HG02840 (cell line): ENCODE results near the gene PTPRK.
"Not testable (repeated sequence)": the region's sequence is repeated elsewhere in the genome, so short reads cannot be mapped to it uniquely, and the experiment has no call there.

ENCODE experiments used
- ATAC-seq: cut with Tn5 transposase; IDR thresholded peaks from one replicate; pipeline ENCODE4 v1.9.1; 2021; ENCODE audit warnings: mild to moderate bottlenecking, moderate library complexity, moderate number of reproducible peaks; ENCODE audit not compliant: unreplicated experiment, low FRiP score

Gene PTPRK

DNA sequence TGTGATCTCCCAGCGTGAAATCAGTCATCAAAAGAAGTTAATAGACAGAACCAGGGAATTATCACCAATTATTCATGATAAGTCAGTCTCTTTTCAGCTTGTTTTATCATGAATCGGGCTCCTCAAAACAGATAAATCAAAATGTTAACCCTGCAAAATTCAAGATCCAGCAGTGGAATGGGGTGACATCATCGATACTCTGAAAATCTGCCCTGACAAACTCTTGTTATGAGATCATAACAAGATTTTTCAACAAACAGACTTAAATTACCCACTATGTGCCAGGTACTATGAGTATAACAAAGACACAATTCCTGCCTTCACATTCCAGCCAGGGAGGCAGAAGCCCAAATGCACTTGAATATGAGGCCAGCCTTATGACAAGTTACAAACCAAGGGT lies 64.4 kb downstream of the PTPRK start:
- ATAC-seq = no peak

DNA sequence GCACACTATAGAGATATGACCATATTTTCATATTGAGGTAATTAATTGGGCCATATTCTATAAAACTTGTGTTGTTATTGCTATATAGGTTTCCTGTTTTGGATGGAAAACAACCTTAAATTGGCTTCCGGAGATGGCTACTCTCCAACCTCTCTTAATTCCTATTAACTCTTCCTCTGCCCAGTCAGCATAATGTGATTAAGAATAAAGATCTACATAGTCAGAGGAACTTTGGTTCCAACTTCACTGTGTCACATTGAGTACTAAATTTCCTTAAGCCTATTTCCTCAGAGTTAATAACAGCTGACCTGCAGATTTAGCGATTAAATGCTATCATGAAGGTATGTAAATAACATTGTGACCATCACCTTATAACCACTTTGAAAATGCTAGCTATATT lies 67.7 kb downstream of the PTPRK start:
- ATAC-seq = no peak

DNA sequence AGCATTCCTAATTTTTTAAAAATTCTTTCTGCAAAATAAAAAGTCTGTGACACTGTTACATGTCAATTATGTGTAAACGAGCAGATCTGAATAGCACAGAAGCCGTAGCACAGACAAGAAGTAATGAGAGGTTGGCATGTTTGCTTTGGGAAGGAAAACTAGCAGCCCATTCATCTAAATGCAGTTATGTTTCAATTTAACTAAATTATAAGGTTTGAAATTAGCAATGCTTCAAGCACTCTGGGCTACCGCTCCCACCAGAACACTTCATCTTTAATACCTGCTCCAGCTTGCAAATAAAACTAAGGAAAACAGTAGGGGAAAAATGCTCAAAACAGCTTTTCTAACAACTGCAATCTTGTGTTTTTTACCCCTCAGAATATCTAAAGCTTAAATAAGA lies 73.9 kb downstream of the PTPRK start:
- ATAC-seq = no peak

DNA sequence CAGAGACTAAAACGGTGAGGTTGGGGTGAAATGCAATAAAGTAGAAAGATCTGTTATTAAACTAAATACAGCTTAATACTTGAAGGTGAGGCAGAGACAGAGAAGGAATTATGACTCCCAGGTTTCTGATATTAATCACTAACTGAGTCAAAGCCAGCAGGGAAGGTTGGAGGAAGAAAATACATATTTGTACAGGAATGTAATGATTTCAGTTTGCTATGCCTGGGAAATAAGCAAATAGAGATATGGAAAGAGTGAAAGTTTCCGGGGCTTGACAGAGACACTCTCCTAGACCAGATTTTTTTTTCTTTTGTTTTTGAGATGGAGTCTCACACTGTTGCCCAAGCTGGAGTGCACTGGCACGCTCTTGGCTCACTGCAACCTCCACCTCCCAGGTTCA lies 76.8 kb downstream of the PTPRK start:
- ATAC-seq = no peak

DNA sequence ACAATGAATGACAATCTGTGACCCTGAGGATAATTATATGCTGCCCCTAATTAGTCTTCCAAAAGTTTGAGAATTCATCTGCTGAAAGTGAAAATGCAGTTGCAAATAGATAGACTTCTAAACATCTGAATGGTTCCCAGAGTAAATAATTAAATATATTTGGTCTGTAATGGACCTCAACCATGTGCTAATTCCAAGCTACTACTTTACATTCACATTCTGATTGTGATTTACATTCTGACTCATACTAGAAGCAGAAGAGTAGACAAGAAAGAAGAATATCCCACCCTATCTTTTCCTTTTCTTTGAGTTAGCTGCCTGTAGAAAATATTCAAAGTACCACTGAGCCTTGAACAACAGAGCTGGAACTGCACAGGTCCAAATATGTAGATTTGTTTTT lies 80.8 kb downstream of the PTPRK start:
- ATAC-seq = no peak

DNA sequence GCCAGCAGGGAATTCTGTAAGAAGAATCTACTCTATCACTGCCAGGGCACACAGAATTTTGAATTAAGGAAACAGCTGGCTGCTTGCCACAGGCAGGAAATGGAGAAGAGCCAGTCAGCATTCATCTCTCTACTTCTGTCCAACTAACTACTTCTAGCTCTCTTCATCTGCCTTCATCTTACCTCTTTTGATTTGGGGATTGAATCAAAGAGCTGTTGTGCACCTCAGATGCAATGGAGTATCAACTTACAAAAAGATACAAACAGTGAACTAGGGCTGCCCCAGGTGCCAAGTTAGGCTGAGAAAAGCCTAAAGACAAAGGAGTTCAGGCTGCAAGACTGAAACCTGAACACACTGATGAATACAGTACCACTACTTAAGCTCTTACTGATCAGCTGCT lies 82.0 kb downstream of the PTPRK start:
- ATAC-seq = no peak

DNA sequence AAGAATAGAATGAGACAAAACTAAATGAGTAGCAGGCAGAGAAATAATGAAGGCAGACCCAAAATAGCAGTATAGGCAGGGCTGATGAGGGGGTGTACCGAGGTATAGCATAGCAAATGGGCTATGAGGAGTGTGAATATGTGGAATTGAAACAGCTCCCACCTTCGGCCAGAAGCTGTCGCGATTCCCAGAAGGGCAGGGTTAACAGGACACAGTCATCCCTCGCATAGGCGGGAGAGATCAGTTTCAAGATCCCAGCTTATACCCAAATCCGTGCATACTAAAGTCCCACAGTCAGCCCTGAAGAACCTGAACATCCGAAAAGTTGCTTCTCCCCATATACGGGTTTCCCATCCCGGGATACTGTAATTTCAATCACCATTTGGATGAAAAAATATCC lies 82.7 kb downstream of the PTPRK start:
- ATAC-seq = no peak

DNA sequence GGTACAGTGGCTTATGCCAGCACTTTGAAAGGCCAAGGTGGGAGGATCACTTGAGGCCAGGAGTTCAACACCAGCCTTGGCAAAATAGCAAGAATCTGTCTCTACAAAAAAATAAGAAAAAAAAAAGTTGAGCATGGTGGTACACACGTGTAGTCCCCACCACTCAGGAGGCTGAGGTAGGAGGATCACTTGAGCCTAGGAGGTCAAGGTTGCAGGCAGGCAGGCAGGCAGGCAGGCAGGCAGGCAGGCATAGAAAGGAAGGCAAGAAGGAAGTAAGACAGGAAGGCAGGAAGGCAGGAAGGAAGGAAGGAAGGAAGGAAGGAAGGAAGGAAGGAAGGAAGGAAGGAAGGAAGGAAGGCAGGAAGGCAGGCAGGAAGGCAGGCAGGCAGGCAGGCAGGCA lies 85.6 kb downstream of the PTPRK start:
- not testable (repeated sequence) for ATAC-seq

DNA sequence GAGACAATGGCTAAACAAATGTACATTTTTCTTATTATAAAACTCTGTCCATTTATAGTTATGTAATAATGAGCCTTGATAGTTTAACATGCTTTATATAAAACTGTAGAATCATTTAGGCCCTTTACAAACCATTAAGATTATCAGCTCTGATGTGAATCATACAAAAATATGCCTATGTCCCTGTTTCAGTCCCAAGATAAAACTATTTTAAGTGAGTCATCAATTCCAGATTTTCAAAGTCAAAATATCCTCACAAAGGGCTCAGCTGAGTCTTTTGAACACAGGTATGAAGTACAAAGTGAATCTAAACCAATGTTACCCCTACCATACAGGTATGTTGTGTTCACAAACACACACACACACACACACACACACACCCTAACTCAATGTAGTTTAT lies 88.0 kb downstream of the PTPRK start:
- ATAC-seq = no peak

DNA sequence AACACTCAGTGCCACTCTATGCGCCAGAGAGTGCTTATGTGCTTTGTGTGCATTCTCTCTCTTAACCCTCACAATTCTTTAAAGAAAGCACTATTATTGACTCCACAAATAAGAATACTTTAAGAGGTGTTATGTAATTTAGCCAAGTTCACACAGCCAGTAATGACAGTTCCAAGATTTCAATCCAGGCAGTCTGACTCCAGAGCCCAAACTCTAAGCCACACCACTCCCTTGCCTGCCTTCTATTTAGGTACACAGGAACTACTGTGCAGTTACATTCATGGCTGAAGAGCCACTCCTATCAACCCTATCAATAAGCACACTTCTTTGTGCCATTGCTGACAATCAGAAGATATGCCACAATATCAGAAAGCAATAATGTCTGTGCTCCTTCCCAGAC lies 93.3 kb downstream of the PTPRK start:
- no peak for ATAC-seq

DNA sequence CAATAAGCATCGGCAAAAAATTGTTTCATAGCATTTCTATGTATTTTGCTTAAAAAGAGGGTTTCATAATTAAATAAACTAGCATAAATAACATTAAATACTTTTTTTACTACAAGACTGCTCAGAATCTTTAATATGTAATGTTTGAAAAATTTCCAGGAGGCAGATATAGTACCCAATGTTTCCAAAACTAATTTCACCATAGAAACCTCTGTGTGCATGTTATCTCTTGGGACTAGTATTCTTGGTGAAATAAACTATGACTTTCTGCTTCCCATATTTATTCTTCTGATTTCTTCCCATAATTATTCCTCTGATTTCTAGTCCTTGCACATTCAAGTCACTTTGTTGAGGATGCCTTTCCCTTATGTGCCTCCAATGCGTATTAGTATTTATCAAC lies 94.5 kb downstream of the PTPRK start:
- no peak for ATAC-seq

DNA sequence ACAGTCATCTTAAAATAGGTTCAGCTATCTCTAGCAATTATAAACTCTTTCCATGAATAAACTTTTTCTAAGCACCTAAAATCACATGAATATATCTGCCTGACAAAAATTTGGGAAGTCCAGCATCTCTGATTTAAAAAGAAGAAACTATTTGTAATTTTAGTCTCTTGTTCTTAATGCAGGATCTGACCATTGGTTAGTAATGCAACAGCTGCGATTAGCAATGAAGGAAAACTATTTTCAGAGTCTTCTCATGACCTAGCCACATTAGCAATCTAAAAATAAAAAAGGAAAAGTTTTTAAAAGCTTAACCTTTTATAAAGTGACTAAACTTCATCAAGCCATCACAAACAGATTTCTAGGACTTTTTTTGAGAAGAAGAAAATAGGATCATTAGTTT lies 97.5 kb downstream of the PTPRK start:
- no peak for ATAC-seq

DNA sequence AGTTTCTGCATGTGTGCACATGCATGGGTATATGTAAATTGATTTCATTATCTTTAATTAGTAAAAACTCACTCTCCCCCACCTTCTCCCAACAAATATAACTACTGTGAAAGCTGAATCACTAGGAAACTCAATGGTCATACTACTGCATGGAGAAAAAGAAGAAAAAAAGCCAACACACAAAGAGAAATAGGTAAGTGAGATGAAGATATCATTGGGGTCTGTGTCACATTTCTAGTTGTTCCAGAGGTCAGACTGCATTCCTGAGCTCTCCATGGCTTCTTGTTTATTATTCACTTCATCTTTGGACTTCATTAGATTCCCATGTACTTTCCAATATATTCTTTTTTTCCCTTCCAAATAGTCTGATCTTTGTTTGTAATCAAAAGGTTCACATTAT lies 98.2 kb downstream of the PTPRK start:
- no peak for ATAC-seq

DNA sequence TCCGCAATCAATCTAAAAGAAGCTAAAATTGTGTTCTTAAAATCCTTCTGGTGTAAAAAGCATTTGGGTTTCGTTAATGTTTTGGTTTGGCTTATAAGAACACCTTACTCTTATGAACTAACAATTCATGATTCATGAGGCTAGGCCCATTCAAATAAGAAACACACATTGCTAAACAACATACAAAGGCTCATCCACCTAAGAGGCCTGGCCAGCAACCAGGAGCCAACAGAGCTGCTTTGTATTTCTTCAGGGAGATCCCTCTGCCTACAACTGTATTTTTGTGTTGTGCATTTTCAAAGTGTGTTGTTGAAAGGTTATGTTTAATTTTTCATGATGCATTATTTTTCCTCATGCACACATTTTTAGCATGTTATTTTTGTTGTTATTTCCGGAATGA lies 98.6 kb downstream of the PTPRK start:
- no peak for ATAC-seq

DNA sequence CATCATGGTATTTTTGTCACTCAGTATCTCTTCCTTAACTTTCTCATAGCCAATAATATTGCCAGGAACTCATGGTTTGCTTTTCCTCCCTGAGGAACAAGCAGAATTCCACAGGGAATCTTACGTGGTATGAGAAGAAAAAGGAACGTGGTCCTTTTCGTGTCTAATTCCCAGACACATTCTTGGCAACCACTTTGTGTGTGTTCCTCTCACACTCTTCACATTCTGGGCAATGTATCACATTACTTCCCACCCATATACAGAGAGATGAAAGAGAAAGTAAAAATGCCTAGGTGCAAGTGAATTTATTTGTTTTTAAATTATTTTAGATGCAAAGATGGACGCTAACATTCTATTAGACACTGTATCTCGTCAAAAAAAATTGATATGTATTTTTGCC lies 102.7 kb downstream of the PTPRK start:
- ATAC-seq = no peak

DNA sequence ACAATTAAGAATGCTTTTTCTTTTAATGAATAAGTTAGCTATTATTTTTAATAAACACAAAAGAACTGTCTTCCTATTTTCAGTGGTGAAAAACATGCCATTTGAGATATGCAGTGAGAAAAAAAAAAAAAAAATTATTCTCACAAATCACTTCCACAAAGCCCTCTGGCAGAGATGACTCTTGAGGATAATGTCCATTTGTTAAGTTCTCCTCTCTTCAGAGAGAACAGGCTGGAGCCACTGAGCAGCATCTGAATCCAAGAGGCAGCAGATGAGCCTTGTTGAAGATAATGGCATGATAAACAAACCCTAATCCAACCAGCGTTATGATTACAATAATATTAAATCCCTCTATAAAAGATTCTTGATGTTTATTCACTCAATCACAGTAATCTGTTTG lies 105.0 kb downstream of the PTPRK start:
- ATAC-seq = no peak

DNA sequence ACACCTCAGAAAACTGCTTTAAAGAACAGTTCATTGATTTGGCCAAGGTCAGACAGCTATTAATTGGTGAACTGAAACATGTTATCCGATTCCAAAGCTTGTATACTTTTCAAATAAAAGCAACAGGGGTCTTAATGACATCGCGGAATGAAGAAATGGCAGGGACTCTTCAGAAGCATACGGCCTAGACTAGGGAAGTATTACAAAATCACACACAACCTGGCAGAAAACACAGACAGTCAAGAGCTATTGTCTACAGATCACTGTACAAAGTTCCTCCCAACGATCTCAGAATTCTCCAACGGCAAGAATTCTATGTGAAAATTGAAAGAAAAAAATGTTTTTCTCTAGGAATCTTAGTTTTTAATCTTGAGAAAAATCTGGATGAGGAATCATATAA lies 105.5 kb downstream of the PTPRK start:
- ATAC-seq = no peak

DNA sequence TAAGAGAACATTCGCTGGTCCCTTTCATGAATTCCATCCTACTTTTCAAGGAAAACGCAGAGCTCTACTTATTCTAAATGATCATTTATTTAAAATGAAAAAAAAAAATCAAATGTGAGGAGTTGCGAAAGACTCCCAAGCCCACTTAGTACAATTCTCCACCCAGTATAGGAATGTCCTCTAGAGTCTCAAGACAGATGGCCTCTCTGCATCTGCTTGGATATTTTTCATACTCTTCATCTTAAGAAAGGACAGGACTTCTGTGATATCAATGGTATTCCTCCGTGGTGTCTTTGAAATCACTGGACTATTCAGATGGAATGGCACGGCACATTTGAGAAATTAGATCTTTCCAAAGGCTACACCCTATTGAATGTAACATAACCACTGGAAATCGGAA lies 107.1 kb downstream of the PTPRK start:
- no peak for ATAC-seq

DNA sequence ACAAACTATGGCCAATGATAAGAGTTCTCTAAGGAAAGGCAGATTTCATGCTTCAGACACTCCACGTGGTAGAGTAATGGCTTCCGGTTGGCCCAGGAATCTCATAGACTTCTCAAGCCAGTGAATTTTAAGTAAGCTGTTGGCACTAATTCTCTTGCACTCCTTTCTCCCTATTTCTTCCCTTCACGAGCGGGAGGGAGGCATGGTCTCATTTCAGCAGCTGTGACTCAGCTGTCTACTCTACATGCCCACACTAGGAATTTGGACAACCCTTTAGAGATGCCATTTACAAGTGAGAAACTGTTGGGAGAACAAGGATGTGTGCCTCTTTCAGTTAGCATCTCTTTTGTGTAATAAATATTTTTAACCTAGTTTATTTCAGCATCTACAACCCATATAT lies 107.7 kb downstream of the PTPRK start:
- ATAC-seq = no peak

DNA sequence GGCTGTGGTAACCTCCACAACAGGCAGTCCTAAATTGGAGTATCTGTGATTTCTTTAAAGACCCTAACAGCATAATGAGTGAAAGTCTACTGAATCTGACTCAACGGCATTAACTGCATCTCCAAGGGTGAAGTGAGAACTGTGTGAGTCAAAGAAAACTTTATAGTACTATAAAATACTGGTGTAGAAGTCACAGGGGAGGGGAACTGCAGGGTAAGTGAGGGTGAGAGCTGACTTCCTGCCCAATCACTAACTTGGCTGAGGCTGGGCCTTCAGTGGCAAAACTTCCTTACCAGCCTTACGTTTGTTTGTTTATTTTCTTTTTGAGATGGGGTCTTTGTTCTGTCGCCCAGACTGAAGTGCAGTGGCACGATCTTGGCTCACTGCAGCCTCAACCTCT lies 109.8 kb downstream of the PTPRK start:
- ATAC-seq = no peak

DNA sequence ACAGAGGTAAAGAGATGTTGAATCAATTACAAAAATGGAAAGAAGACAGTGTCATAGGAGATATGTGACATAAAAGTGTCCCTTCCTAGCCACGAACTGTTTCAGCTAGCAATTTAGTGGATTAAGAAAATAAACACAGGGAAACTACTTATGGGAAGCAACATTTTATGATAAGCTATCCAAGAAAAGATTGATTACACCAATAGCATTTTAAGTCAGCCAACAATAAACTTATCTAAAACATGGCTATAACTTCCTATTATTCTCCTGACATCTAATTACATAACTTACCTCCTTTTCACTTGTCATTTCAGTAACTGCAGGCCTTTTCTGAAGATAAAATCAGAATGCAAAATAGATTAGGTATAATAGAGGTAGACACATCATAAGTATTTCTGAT lies 111.4 kb downstream of the PTPRK start:
- no peak for ATAC-seq

DNA sequence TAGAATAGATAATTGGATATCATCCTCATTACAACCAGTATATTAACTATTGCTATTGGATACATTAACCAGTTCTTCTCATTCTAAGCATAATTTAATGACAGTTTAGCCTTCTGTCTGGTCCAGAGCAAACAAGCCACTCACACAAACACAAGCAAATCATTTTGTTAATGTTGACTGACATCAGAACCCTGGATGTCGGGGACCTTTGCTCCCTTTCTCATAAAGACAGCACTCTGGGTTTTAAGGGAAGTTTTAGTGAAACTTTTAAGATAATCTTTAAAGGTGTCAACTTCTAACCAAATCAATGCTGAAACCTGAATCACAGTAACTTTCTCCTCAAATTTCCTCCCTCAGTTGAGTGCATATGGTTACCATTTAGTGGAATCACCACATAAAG lies 113.9 kb downstream of the PTPRK start:
- no peak for ATAC-seq

DNA sequence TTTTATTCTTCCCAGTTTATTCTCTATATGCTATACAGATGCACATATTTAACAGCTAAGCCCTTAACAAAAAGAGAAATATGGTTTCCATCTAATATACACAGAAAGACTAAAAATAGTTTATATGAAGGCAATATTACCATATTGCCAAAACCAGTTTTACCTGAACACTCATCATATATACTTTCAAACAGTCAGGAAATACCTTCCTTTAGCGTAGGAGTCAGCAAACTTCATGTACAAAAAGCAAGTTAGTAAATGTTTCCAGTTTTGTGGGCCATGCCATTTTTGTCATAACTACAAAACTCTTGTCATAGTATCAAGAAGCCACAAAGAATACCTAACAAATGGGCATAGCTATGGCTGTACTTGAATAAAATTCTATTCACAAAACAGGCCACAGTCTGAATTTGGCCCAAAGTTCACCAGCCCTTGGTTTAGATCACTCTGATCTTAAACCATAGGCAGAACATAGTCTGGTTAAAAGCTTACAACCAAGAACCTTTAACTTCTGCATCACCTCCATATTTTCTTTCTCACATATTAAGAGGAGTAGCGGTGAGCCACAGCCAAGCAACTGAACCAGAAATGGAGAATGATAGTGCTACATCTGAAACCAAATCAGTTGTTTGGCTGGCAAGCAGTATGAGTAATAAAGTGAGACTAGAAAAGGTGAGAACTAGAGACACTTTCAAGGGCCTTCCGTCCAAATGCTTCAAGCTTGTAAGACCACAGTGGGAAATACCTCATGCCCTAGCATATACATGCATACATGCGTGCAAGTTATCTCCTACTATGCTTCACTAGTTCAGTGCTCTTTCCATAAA lies 116.6 kb downstream of the PTPRK start:
- no peak for ATAC-seq
